Loucy (cell line): ENCODE measurements around the gene MCEE.
"Not testable (repeated sequence)": the region's sequence is repeated elsewhere in the genome, so short reads cannot be mapped to it uniquely, and the experiment has no call there.

Experiments
- EZH2phosphoT487 ChIP-seq: fragments of 200-600 bp; IDR thresholded peaks from 2 replicates; pipeline ENCODE4 v1.6.1; 2018; ENCODE audit warnings: antibody characterized with exemption, mild to moderate bottlenecking, moderate library complexity, borderline replicate concordance
- TF ChIP-seq, protein P1 (sequence below): fragments of 200-600 bp; sonication (generic); conservative IDR thresholded peaks from 2 replicates; pipeline ENCODE4 v1.5.1; 2014; ENCODE audit warnings: mild to moderate bottlenecking, antibody characterized with exemption, low read length

DNA sequence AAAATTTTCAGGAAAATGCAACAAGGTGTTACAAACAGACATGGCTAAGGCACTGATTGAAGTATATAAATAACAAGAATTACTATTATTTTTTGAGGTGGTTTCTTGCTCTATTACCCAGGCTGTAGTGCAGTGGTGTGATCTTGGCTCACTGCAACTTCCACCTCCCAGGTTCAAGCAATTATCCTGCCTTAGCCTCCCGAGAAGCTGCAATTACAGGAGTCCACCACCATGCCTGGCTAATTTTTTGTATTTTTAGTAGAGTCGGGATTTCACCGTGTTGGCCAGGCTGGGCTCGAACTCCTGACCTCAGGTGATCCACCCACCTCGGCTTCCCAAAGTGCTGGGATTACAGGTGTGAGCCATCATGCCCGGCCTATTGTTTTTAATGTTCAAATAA lies 23.6 kb downstream of the MCEE start:
- TF ChIP-seq, protein P1, sequence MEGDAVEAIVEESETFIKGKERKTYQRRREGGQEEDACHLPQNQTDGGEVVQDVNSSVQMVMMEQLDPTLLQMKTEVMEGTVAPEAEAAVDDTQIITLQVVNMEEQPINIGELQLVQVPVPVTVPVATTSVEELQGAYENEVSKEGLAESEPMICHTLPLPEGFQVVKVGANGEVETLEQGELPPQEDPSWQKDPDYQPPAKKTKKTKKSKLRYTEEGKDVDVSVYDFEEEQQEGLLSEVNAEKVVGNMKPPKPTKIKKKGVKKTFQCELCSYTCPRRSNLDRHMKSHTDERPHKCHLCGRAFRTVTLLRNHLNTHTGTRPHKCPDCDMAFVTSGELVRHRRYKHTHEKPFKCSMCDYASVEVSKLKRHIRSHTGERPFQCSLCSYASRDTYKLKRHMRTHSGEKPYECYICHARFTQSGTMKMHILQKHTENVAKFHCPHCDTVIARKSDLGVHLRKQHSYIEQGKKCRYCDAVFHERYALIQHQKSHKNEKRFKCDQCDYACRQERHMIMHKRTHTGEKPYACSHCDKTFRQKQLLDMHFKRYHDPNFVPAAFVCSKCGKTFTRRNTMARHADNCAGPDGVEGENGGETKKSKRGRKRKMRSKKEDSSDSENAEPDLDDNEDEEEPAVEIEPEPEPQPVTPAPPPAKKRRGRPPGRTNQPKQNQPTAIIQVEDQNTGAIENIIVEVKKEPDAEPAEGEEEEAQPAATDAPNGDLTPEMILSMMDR = not testable (repeated sequence)
- not testable (repeated sequence) for TF ChIP-seq EZH2phosphoT487
